ENCODE results near the gene RND3. TPM values are rescaled to one million over a fixed set of nuclear protein-coding genes. Genes with fewer than 3 reads are reported as not detected.

The RND3 gene
- total RNA-seq, 4 donors from 2014 or later, result 67.3 to 163 (median 97.1) TPM

DNA sequence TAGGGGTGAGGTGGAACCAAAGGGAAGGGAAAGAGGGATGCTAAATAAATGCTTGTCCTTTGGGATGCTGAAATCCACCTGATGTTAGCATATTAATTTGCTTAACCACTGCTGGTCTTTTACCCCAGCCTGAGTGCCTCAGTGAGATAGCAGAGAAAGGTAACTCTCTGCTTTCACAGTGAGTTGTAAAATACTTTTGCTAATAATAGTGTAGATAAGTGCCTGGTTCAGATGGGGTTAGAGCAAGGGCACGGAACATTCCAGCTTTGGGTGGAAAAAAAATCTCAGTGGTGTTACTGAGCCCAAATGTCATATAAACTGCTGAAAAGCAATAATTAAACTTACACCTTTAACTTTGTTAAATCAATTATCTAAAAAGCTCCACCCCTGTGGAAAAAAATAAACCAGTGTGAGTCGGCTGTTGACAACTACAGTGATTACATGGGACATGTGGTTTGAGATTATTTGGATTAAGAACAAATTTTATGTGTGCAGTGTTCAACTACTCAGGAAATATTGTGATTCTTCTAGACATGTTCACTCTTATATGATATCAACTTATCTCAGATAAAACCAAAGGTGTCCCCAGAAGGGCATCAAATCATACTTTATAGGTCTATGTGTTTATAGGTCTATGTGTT is 21.1 kb upstream of the RND3 start:
- intact Hi-C loops (cut with DNase I), result no loop called here
- Histone ChIP-seq H3K4me1 (no peaks in the 10 kb centered on the region), H3K27ac (no peak overlapping the region), H3K36me3 (no peaks in the 10 kb centered on the region), H3K4me3 (no peak overlapping the region), H3K27me3 (no peaks in the 10 kb centered on the region), H3K9me3 (no peaks in the 10 kb centered on the region)
- whole genome bisulfite sequencing, 2 donors, result 69 to 83% methylated on average over 2 of the region's 2 CpGs
- no peak for DNase-seq
- TF ChIP-seq POLR2A (IDR thresholded peaks at IDR 0.05) (no peak), CTCF (IDR thresholded peaks at IDR 0.05) (no peak)

GRCh38 chr2:150507071-150507470 is 19.6 kb upstream of the RND3 start:
- no peak for DNase-seq
- no peak overlapping the region for H3K27ac ChIP-seq
- H3K27me3 ChIP-seq, result no peaks in the 10 kb centered on the region
- 73 to 80% methylated on average over 1 of the region's 1 CpG for WGBS, 2 donors
- TF ChIP-seq CTCF (IDR thresholded peaks at IDR 0.05) (no peak), POLR2A (IDR thresholded peaks at IDR 0.05) (no peak)
- H3K36me3 ChIP-seq, result no peaks in the 10 kb centered on the region
- H3K4me1 ChIP-seq, result no peaks in the 10 kb centered on the region
- intact Hi-C loops (cut with DNase I), result no loop called here
- no peak overlapping the region for H3K4me3 ChIP-seq
- no peaks in the 10 kb centered on the region for H3K9me3 ChIP-seq

GRCh38 chr2:150505178-150505577 is 17.7 kb upstream of the RND3 start:
- H3K27me3 ChIP-seq, result no peaks in the 10 kb centered on the region
- H3K9me3 ChIP-seq, result no peaks in the 10 kb centered on the region
- H3K27ac ChIP-seq, result no peak overlapping the region
- no peak overlapping the region for H3K4me3 ChIP-seq
- intact Hi-C loops (cut with DNase I), result no loop called here
- H3K36me3 ChIP-seq, result no peaks in the 10 kb centered on the region
- H3K4me1 ChIP-seq, result no peaks in the 10 kb centered on the region
- DNase-seq, result no peak
- TF ChIP-seq CTCF (IDR thresholded peaks at IDR 0.05), result no peak
- TF ChIP-seq POLR2A (IDR thresholded peaks at IDR 0.05), result no peak

DNA sequence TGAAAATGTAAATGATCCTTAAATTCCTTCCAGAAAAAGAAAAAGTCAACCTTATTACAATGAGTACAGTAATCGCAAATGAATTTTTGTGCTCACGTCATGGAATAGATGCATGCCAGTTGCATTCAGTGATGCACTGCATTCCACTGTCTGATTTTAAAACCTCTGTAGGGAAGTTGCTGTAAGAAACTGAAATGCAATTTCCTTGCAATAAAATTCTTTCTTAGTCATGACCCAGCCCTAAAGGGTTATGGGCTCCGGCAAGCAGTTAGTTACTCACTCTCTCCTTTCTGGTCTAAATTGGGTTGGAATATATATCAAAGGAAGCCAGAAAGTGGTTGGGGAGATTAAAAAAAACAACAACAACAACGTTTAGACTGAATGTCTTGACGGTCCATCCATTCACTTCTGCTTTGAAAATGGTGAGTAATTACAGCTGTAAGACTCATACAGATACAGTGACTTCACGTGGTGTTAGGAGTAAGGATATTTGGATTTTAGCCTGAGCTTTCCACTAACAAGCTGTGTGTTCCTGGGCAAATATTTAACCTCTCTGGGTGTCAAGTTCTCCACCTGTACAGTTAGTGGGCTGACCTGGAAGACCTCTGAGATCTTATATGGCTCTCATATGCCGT is 8.6 kb upstream of the RND3 start:
- intact Hi-C loops (cut with DNase I), result no loop called here
- H3K4me3 ChIP-seq, result no peak overlapping the region
- 43 to 44% methylated on average over 7 of the region's 7 CpGs for WGBS, 2 donors
- H3K36me3 ChIP-seq, result no peaks in the 10 kb centered on the region
- no peak overlapping the region for H3K27ac ChIP-seq
- H3K27me3 ChIP-seq, result no peaks in the 10 kb centered on the region
- no peaks in the 10 kb centered on the region for H3K9me3 ChIP-seq
- H3K4me1 ChIP-seq, result peaks cover 0 to 11% (median 0%) of the 10 kb centered on the region in 3 donors
- no peak for TF ChIP-seq CTCF (IDR thresholded peaks at IDR 0.05)
- no peak for TF ChIP-seq POLR2A (IDR thresholded peaks at IDR 0.05)
- no peak for DNase-seq

DNA sequence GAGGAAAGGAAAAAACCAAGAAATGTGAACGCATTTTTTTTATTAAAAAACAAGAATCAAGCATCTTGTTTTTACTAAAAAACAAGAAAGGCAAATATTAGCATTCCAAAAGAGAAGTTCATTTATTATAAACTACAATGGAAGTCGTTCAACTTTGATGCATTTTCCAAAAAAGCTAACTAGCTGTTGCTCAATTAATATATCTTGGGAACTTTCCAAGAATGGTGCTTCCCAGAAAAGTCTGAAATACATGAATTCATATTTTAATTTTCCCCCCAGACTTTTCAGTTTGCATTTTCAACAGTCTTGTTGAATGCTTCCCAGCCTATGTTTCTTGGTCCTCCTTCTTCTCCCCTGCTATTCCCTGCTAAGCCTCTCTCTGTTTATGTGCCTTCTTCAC is 7.5 kb upstream of the RND3 start:
- H3K4me1 ChIP-seq, result peaks cover 0 to 11% (median 0%) of the 10 kb centered on the region in 3 donors
- H3K4me3 ChIP-seq, result no peak overlapping the region
- intact Hi-C loops (cut with DNase I), result no loop called here
- no peaks in the 10 kb centered on the region for H3K9me3 ChIP-seq
- TF ChIP-seq POLR2A (IDR thresholded peaks at IDR 0.05), result no peak
- TF ChIP-seq CTCF (IDR thresholded peaks at IDR 0.05), result no peak
- no peak overlapping the region for H3K27ac ChIP-seq
- H3K36me3 ChIP-seq, result no peaks in the 10 kb centered on the region
- no peaks in the 10 kb centered on the region for H3K27me3 ChIP-seq
- DNase-seq, result no peak
- 47 to 51% methylated on average over 2 of the region's 2 CpGs for WGBS, 2 donors

All from esophagus squamous epithelium (tissue), 5 donors.